ENCODE measurements around the gene OCSTAMP.

OCSTAMP gene

DNA sequence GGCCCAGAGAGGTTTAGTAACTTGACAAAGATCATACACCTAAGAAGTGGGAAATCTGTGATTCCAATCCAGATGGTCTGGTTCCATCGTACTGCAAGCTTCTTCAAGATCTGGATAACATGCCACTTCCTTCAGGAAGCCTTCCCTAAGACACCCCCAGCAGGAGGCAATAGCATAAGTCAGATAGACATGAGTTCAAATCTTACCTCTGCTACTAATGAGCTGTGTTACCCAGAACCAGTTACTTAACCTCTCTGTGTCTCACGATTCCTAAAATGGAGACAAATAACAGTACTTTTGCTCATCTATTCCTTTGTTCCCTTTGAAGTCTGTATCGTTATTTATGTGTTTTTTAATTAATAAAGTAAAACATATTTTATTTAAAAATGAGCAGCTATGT lies 22.3 kb upstream of the OCSTAMP start:
- DNase-seq = no peak

DNA sequence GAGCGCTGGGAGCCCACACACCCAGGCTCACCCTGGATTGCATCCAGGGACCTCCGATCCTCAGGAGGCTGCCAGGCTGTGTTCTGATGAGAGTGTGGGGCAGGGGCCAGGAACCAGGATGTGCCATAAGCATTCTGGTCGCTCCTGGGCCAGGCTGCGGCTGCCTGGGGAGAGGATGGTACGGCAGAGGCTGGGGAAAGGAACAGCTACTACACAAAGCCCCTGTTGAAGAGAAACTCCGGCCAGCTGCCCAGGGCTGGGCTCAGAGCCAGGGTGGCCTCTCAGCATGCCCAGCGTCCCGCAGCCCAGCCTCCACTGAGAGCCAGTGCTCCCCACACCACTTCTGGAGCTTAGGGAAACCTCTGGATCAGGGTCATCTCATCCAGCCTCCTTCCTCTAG lies 21.7 kb upstream of the OCSTAMP start:
- peak; percentile 4 for DNase-seq

DNA sequence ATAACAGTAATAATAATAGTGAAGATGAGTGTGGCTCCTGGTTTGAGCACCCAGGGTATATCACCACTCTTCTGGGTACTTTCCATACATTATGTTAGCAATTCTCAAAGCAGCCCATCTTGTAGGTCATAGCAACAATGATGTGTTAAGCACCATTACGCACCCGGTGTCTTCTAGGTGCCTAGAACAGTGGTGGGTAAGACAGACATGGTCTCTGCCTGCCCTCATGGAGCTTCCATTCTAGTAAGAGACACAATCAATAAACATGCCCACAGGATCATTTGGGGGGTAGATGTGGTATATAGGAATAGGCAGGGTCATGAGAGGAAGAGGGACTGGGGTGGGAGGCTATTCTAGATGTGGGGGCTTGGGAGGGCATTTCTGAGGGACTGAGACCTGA lies 21.0 kb upstream of the OCSTAMP start:
- no peak for DNase-seq

DNA sequence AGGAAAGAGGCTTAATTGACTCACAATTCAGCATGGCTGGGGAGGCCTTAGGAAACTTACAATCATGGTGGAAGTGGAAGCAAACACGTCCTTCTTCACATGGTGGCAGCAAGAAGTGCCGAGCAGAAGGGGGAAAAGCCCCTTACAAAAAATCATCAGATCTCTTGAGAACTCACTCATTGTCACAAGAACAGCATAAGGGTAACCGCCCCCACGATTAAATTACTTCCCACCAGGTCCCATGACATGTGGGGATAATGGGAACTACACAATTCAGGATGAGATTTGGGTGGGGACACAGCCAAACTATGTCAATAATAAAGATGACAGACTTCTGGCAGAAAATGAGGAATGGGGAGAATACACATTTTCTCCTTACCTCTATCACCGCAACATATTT lies 20.5 kb upstream of the OCSTAMP start:
- DNase-seq = no peak

DNA sequence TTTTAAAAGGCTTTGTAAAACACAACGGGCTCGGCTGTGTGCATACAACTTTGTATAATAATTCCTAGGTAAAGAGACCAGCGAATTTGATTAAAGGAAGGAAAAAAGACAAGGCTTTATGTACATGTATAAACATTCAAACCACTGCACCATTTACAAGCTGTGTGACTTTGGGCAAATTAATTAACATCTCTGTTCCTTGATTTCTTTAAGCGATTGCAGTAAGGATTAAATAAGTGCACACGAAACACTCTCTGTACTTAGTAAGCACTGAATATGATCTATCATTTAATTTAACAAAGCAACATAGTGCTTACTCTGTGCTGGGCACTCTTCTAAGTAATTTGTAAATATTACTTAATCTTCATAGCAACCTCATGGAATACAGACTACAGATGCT lies 19.5 kb upstream of the OCSTAMP start:
- DNase-seq = no peak

DNA sequence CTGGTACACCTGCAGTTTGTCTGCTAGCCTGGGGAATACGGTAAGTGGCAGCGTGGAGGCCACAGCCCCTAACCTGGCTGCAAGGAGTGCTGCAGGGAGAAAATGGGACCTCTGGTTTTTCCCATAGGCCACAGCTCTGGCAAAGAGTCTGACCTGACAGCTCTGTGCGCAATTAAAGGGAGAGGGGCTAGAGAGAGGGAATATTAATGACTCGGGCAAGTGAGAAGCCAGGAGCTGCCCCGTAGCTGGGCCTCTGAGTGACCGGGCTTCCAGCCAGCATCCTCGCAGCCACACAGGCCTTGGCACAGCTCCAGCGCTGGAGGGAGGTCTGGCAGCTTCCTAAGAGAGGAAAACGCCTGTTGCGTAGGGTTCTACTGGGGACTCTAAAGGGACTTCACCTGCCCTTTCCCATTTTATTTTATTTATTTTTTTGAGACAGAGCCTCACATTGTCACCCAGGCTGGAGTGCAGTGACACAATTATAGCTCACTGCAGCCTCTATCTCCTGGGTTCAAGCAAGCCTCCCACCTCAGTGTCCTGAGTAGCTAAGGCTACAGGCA lies 18.2 kb upstream of the OCSTAMP start:
- peak; percentile 29 for DNase-seq

DNA sequence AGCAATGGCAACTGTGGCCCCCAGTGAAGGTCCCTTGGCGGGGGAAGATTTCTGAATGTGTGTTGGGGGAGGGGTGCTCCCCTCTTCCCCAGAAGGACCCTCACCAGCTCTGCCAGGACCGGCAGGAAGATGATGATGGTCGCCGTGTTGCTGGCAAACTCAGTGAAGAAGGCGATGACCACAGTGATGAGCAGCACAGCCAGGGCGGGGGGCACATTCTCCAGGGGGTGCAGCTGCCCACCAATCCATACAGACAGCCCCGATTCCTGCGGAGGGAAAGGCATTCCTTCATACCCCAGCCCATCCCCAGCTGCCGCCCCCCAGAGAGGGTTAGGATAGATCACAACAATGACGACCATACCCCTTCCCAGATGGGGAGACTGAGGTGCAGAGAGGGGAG lies 15.7 kb upstream of the OCSTAMP start:
- no peak for DNase-seq

DNA sequence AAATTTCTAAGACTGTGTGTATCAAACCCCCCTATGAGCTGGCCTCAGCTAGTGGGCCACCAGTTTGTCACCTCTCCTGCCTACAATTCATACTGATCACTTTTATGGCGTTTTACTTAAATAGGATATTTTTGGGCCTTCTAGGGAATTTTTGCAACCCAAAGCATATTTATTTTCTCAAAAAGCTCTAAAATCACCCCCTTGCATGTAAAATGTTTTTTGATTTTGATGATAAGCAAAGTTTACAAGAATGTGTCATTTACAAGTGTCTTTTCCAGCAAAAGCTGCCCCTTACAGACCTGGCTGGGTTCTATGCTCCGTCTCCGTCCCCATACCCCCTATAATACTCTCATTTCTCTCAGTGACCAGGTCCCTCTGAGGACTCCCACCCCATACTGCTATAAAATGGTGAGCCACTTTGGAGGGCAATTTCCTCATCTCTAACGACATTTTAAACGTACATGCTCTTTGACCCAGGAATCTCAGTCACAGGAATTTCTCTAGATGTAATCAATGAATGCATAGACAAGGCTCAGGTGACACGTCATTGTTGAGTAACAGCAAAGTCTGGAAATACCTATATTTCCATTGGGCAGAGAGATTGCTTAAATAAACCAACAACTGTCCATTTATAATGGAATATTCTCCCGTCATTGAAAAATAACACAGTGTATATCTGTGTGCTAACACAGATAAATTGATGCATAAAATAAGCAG lies 13.9 kb upstream of the OCSTAMP start:
- no peak for DNase-seq

DNA sequence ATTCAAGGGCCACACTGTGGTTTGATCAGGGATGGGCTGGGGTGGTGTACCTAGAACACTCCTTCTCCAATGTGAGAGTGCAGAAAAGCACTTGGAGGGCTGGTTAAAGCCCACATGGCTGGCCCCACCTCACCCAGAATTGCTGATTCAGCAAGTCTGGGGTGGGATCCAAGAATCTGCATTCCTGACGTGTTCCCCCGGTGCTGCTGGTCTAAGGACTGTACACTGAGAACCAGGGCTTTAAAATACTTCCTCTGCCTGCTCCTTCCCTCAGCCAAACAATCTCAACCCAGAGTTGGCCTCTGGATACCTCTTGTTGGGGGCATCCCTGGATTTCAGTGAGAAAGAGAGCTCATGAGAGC lies 13.4 kb upstream of the OCSTAMP start:
- DNase-seq = no peak

DNA sequence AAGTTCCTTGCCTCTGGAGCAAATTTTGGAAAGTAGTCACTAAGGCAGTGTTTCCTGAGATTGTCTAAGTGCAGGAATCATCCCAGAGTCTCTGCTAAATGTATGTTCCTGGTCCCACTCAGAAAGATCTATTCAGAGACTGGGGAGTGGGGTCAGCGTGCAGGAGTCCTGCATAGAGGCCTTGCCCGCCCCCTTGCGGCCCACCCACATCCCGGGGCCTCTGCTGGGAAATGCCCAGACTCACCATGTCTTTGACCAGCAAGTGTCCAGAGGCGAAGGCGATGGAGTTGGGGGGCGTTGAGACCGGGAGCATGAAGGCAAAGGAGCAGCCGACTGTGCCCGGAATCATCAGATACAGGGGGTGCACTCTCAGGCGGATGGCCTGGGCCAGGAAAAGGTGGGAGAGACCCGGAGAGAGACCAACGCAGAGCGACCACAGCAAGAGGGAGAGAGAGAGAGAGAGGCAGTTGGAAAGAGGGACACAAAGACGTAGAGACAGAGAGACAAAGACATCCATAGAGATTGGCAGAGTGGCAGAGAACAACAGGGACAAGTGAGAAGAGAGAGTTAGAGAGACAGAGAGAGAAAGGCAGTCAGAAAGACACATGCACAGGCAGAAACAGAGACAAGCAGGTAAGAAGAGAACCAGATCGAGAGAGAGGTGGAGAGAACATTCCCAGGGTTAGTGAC lies 12.9 kb upstream of the OCSTAMP start:
- no peak for DNase-seq

DNA sequence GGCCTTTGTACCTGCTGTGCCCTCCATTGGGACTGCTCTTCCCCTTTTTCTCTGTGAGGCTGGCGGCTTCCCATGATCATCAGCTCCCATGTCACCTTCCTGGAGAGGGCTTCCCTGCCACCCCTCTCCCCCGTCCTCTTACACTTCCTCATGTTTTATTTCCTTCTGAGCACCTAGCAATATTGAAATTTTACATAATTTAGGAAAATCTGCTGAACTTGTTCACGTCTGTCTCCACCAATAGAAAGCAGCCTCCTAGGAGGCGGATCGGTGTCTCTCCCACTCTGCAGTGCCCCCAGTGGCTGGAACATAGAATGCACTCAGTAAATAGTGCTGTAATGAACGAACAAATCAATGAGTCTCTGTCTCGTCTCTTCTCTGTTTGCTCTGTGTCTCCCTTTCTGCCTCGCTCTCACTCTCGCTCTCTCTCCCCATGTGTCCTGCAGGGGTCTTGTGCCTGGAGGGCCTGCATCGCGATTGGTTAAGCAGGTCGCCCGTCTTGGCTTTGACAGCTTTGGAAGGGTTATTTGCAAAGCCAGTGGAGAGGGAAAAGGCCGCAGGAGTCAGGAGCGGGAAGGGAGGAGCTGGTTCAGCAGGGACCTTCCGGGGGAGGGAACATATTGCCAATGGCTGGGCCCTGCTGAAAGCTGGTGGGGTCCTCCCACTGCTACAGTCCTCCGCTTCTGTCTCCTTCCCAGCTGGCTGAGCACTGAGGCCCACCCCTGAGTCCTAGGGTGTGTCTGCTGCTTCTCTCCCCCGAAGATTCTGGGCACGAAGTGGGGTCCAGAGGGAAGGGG lies 12.1 kb upstream of the OCSTAMP start:
- DNase-seq = peak; percentile 91

DNA sequence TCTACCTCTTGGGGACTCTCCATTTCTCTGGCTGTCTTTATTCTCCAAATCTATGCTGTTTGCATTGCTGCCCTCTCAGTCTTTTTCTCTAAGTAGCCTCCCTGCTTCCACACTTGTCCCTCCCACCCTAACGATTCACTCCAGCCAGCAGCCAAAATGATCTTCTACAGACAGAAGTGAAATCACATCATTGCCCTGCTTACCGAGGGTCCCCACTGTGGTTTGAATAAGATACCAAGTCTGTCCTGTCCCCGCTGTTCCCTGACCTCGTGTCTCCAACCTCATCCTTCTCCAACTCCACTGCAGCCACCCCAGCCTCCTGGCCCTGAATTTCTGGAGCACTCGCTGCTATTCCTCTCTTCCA lies 11.5 kb upstream of the OCSTAMP start:
- DNase-seq = no peak

DNA sequence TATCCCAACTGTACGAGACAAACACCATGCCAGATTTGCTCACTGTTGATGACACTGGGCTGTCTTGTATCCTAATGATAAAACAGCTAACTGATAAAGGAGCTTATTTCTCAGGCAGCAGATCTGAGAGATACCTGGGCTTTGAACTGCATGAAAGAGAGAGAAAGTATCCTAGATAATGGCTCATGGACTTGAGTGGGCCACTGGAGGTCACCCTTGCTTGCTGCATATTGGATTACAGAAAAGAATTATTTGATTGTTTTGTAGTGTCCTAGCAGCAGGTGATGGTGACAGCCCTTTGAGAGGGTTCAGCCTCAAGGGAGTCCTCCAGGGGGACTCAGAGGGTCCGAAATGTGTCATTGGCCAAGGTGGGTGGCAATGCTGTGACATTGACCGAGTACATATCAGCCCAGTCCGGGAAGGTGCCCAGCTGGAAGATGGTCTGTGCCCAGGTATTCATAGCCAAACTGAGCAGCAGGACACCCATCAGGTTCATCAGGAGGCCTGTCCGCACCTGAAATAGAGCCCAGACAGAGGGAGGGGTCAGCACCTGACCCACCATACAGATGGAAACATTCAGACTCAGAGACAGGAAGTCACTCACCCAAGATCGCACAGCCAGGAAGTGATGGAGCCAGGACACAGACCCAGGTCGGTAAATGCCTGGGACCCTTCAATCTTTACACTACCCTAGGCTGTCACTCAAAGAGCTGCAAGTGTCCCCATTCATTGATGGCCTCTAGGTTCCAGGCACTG lies 9.4 kb upstream of the OCSTAMP start:
- DNase-seq = no peak

DNA sequence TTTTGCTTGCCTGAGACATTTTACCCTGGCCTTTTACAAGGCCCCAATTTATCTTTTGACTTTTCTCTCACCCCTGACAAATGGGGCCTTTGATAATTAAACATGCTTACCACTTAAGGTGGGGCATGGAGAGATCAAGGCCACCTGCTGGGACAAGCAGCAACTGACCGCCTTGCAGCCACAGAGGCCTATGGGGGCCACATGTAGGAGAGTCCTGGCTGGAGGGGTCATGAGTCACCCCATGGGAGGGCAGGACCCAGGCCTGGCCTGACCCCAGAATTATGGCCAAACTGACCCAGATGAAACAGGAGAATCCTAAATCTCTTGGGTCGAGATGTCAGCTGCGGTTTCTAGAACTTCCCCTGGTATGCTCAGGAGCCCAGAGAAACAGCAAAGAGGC lies 8.5 kb upstream of the OCSTAMP start:
- DNase-seq = no peak

DNA sequence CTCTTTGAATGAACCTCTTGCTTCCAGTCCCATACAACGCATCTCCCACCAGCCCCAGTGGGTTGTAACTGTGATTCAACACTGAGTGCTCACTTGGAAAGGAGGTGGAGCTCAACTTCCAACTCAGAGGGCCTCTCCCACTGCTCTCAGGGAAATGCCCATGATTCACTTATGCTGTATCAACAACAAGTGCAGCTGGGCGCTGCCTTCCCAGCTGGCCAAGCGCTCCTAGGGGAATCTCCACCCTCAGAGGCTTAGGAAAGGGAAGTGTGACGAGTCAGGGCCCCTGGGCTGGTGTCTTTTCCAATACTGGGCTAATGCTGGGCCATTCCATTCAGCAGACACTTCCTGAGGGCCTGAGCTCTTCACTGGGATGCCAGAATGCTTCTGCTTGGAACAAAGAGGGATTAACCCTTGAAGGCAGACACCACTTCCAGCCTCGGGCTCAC lies 8.1 kb upstream of the OCSTAMP start:
- peak; percentile 12 for DNase-seq

DNA sequence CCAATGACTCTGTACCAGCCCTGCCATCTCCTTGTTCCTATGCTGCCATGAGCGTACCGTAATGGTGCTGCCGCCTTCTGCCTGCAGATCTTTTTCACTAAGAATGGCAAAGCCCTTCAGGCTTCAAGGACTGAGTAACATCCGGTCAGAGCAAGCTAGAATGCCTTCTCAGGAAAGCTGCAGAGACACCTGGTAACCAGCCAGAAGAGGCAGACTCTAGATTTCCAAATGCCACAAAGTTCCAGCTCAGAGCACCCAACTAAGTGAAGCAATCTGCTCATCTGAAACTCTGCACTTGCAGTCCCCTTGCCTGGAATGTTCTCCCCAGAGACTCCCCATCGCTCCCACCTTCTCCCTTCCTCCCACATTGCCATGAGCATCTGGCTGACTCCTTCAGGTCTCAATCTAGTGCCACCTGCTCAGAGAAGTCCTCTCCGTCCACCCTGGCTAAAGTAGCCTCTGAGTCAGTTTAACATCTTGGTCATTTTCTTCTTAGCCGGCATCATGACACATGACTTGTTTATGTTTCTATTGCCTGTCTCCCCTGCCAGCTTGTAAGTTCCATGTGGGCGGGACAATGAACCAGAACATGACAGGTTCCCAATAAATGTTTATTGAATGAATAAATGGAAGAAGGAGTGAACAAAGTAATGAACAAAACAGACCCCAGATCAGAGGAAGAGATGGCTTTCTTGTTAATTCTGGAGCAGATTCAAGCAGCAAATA lies 6.9 kb upstream of the OCSTAMP start:
- no peak for DNase-seq

DNA sequence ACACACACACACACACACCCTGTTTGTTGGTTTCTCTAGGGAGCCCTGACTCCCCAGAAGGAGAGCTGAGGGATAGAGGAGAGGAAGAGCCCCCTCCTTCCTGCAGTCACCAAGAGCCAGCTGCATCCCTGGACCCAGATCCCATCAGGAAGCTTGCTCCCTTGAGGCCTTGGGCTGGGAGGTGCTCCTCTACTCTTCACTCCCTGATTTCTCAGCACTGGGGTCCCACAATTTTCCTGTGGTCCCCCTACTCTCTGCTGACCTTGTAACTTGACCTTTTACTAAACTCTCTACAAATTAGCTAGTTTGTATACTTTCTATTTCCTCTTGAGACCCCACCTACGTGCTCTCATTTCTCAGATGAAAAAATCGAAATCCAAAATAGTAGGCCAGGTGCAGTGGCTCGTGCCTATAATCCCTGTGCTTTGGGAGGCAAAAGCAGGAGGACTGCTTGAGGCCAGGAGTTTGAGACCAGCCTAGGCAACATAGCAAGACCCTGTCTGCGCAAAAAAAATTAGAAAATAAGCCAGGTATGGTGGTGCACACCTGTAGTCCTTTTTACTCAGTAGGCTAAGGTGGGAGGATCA lies 5.0 kb upstream of the OCSTAMP start:
- DNase-seq = no peak

DNA sequence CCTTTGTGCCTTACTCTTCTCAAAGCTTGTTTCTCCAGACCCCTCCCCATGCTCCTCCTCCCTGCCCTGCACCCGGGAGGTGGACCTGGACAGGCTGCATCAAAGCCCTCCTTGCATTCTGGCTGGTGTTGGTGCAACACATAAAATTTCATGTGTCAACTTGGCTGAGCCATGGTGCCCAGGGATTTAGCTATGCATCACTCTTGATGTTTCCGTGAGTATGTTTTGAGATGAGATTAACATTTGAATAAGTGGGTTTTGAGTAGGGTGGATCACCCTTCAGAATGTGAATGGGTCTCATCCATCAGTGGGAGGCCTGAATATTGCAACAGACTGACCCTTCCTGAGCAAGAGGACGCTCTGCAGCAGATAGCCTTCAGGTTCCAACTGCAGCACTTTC lies 4.4 kb upstream of the OCSTAMP start:
- no peak for DNase-seq

DNA sequence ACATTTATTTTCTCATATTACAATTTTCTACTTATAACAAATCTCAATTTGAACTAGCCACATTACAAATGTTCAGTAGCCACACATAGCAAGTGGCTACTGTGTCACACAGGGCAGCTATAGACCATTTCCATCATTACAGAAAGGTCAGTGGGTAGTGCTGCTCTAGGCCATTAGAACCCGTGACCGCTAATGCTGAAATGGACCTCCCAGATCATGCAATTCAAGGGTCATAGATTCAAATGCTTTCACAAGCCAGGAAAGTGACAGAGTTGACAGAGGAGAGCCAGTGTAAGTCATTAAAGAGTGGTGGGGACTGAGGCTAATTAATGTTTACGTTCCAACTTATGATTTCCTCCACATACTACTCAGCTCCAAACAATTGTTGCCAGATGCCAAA lies 3.5 kb upstream of the OCSTAMP start:
- no peak for DNase-seq

DNA sequence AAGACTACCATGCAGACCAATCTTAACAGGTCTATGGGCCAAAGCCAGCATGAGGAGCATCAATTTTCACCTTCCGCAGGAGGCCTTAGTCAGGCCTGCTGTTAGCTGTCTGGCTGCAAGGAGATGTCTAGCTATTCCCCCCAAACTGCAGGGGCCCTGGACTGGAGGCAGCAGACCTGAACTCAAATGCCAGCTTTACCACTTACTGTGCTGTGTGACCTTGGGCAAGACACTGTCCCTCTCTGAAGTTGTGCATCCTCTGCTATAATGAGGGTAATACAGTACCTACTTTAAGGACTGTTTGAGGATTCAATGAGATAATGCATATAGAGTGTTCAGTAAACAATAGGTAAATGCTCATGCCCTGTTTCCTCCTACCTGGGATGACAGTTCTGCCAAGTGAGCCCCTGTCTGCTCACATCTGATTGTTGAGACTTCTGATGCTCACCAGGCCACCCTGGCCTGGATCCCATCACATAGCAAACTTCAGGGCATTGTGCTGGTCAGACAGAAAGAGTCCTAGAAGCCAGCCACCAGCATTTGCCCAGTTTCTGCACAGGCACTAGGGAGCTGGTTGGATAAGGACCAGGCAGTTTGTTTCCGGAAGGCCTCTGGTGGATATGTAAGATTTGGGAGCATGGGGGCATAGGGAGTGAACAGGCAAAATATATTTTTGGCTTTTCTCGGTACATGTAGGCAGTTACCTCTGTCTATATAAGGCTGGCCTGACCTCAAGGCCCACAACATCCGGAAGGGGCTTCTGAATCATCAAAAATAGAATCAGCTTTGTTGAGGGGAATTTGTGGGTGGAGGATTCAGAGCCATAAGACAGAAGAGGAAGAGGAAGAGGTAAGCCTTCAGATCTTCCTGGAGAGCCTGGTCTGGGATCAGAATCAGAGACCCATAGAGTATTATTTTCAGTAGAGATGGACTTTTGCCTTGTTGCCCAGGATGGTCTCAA lies 2.3 kb upstream of the OCSTAMP start:
- no peak for DNase-seq
